Activated T-cell treated with anti-CD3 and anti-CD28 coated beads, Interleukin-2, amount 50 U/mL, for 4 hours (primary cell): ENCODE measurements around the gene TNKS2. TPM values are rescaled to one million over a fixed set of nuclear protein-coding genes. Genes with fewer than 3 reads are reported as not detected.
"Not testable (repeated sequence)": the region's sequence is repeated elsewhere in the genome, so short reads cannot be mapped to it uniquely, and the experiment has no call there.

Experiments
- ATAC-seq, 2 donors: fragments of 200-7000 bp; cut with Tn5 transposase; one replicate each; pipeline ENCODE4 v1.10.0; 2021
- DNase-seq: peaks from one replicate; pipeline ENCODE4 v3.0.0-alpha.2; 2020
- H3K27me3 Mint-ChIP-seq: one replicate; pipeline ENCODE4 v1.8.0; 2021; ENCODE audit warnings: low read depth, mixed read lengths
- H3K36me3 Mint-ChIP-seq: one replicate; pipeline ENCODE4 v1.8.0; 2022; ENCODE audit warnings: mixed read lengths; ENCODE audit not compliant: insufficient read depth
- H3K4me1 Mint-ChIP-seq: one replicate; pipeline ENCODE4 v1.8.0; 2021; ENCODE audit warnings: low read depth, mixed read lengths
- H3K4me3 Mint-ChIP-seq: one replicate; pipeline ENCODE4 v1.8.0; 2021; ENCODE audit warnings: mild to moderate bottlenecking, moderate library complexity, mixed read lengths
- H3K9me3 Mint-ChIP-seq: one replicate; pipeline ENCODE4 v1.8.0; 2021; ENCODE audit warnings: mixed read lengths
- total RNA-seq, 3 donors: library from RNA; stranded (reverse); gene quantifications; one replicate each; pipeline ENCODE4 v1.2.1, GENCODE V29; 2021

Gene TNKS2
- total RNA-seq, 3 donors from 2014 or later, result 30.0 to 30.2 (median 30.1) TPM

- ATAC-seq, result no peak
- Mint-ChIP-seq H3K27me3 (no peaks in the 10 kb centered on the region), H3K9me3 (no peaks in the 10 kb centered on the region), H3K36me3 (peaks cover 24% of the 10 kb centered on the region), H3K4me1 (peaks cover 68% of the 10 kb centered on the region), H3K4me3 (no peak overlapping the region)
- DNase-seq, result no peak
Observed at GRCh38 chr10:91803386-91804125, 5.3 kb downstream of the TNKS2 start.

GRCh38 chr10:91804126-91804510, 5.9 kb downstream of the TNKS2 start:
- ATAC-seq, result no peak
- H3K36me3 Mint-ChIP-seq, result peaks cover 24% of the 10 kb centered on the region
- no peaks in the 10 kb centered on the region for H3K27me3 Mint-ChIP-seq
- H3K9me3 Mint-ChIP-seq, result no peaks in the 10 kb centered on the region
- no peak for DNase-seq
- H3K4me1 Mint-ChIP-seq, result peaks cover 72% of the 10 kb centered on the region
- H3K4me3 Mint-ChIP-seq, result no peak overlapping the region

- Mint-ChIP-seq H3K4me1 (peaks cover 63% of the 10 kb centered on the region), H3K27me3 (no peaks in the 10 kb centered on the region), H3K4me3 (peak overlapping the region; percentile 19), H3K36me3 (peaks cover 22% of the 10 kb centered on the region), H3K9me3 (no peaks in the 10 kb centered on the region)
- DNase-seq (no peak), ATAC-seq (peak; percentile 40 to 59)
Observed at GRCh38 chr10:91805110-91805838, 7.0 kb downstream of the TNKS2 start.

GRCh38 chr10:91807264-91807663, 9.0 kb downstream of the TNKS2 start:
- not testable (repeated sequence) for H3K4me3 Mint-ChIP-seq, H3K27me3 Mint-ChIP-seq, DNase-seq, H3K9me3 Mint-ChIP-seq, ATAC-seq
- peaks cover 52% of the 10 kb centered on the region for H3K4me1 Mint-ChIP-seq
- H3K36me3 Mint-ChIP-seq, result peaks cover 17% of the 10 kb centered on the region

GRCh38 chr10:91813251-91813650, 15.0 kb downstream of the TNKS2 start:
- Mint-ChIP-seq H3K9me3 (no peaks in the 10 kb centered on the region), H3K27me3 (no peaks in the 10 kb centered on the region), H3K4me3 (no peak overlapping the region), H3K4me1 (peaks cover 29% of the 10 kb centered on the region), H3K36me3 (peaks cover 26% of the 10 kb centered on the region)
- ATAC-seq, result no peak
- DNase-seq, result no peak

- H3K4me3 Mint-ChIP-seq, result no peak overlapping the region
- DNase-seq (no peak), ATAC-seq (no peak)
- peaks cover 45% of the 10 kb centered on the region for H3K36me3 Mint-ChIP-seq
- peaks cover 15% of the 10 kb centered on the region for H3K4me1 Mint-ChIP-seq
- no peaks in the 10 kb centered on the region for H3K9me3 Mint-ChIP-seq
- H3K27me3 Mint-ChIP-seq, result no peaks in the 10 kb centered on the region
Observed at GRCh38 chr10:91816981-91817380, 18.8 kb downstream of the TNKS2 start.

- no peak for DNase-seq
- Mint-ChIP-seq H3K4me3 (no peak overlapping the region), H3K4me1 (no peaks in the 10 kb centered on the region), H3K36me3 (peaks cover 40% of the 10 kb centered on the region), H3K9me3 (no peaks in the 10 kb centered on the region), H3K27me3 (no peaks in the 10 kb centered on the region)
- ATAC-seq, result no peak
Observed at GRCh38 chr10:91820144-91820543, 21.9 kb downstream of the TNKS2 start.

- Mint-ChIP-seq H3K36me3 (peaks cover 40% of the 10 kb centered on the region), H3K27me3 (no peaks in the 10 kb centered on the region), H3K4me1 (peaks cover 3% of the 10 kb centered on the region), H3K4me3 (no peak overlapping the region), H3K9me3 (no peaks in the 10 kb centered on the region)
- ATAC-seq (no peak), DNase-seq (no peak)
Observed at GRCh38 chr10:91824076-91824475, 25.9 kb downstream of the TNKS2 start.

- no peak for ATAC-seq
- DNase-seq, result no peak
- H3K4me3 Mint-ChIP-seq, result no peak overlapping the region
- no peaks in the 10 kb centered on the region for H3K9me3 Mint-ChIP-seq
- peaks cover 3% of the 10 kb centered on the region for H3K4me1 Mint-ChIP-seq
- no peaks in the 10 kb centered on the region for H3K27me3 Mint-ChIP-seq
- H3K36me3 Mint-ChIP-seq, result peaks cover 47% of the 10 kb centered on the region
Observed at GRCh38 chr10:91829268-91829667, 31.0 kb downstream of the TNKS2 start.

- peaks cover 41% of the 10 kb centered on the region for H3K36me3 Mint-ChIP-seq
Observed at GRCh38 chr10:91838199-91838598, 40.0 kb downstream of the TNKS2 start.

GRCh38 chr10:91843083-91843482, 44.9 kb downstream of the TNKS2 start:
- H3K4me3 Mint-ChIP-seq, result no peak overlapping the region
- H3K4me1 Mint-ChIP-seq, result no peaks in the 10 kb centered on the region
- no peaks in the 10 kb centered on the region for H3K9me3 Mint-ChIP-seq
- peaks cover 39% of the 10 kb centered on the region for H3K36me3 Mint-ChIP-seq
- ATAC-seq (no peak), DNase-seq (no peak)
- no peaks in the 10 kb centered on the region for H3K27me3 Mint-ChIP-seq

More at GRCh38 chr10:91838199-91838598, 40.0 kb downstream of the TNKS2 start:
- Mint-ChIP-seq H3K27me3 (no peaks in the 10 kb centered on the region), H3K4me1 (no peaks in the 10 kb centered on the region), H3K9me3 (no peaks in the 10 kb centered on the region), H3K4me3 (no peak overlapping the region)
- ATAC-seq, result no peak
- no peak for DNase-seq

- no peaks in the 10 kb centered on the region for H3K4me1 Mint-ChIP-seq
Observed at GRCh38 chr10:91856637-91857036, 58.4 kb downstream of the TNKS2 start.

GRCh38 chr10:91860885-91861284, 62.7 kb downstream of the TNKS2 start:
- DNase-seq (no peak), ATAC-seq (no peak)
- Mint-ChIP-seq H3K9me3 (no peaks in the 10 kb centered on the region), H3K36me3 (peaks cover 26% of the 10 kb centered on the region), H3K27me3 (no peaks in the 10 kb centered on the region), H3K4me1 (no peaks in the 10 kb centered on the region), H3K4me3 (no peak overlapping the region)

More at GRCh38 chr10:91856637-91857036, 58.4 kb downstream of the TNKS2 start:
- Mint-ChIP-seq H3K4me3 (no peak overlapping the region), H3K36me3 (peaks cover 26% of the 10 kb centered on the region), H3K9me3 (no peaks in the 10 kb centered on the region), H3K27me3 (no peaks in the 10 kb centered on the region)
- ATAC-seq (no peak), DNase-seq (no peak)

- H3K36me3 Mint-ChIP-seq, result peaks cover 13% of the 10 kb centered on the region
- no peaks in the 10 kb centered on the region for H3K9me3 Mint-ChIP-seq
- no peak for DNase-seq
- H3K4me3 Mint-ChIP-seq, result no peak overlapping the region
- H3K4me1 Mint-ChIP-seq, result no peaks in the 10 kb centered on the region
- no peaks in the 10 kb centered on the region for H3K27me3 Mint-ChIP-seq
- ATAC-seq, result no peak
Observed at GRCh38 chr10:91864099-91864498, 65.9 kb downstream of the TNKS2 start.

- ATAC-seq (peak; percentile 56 to 62), DNase-seq (no peak)
- H3K9me3 Mint-ChIP-seq, result no peaks in the 10 kb centered on the region
- no peak overlapping the region for H3K4me3 Mint-ChIP-seq
- no peaks in the 10 kb centered on the region for H3K4me1 Mint-ChIP-seq
- no peaks in the 10 kb centered on the region for H3K27me3 Mint-ChIP-seq
- peaks cover 13% of the 10 kb centered on the region for H3K36me3 Mint-ChIP-seq
Observed at GRCh38 chr10:91864744-91865143, 66.5 kb downstream of the TNKS2 start.
